EL (cell line): ENCODE measurements around the gene MAML3.

ENCODE experiments used
- DNase-seq: peaks from one replicate; pipeline ENCODE4 v3.0.0-alpha.2; 2016

Gene MAML3

DNA sequence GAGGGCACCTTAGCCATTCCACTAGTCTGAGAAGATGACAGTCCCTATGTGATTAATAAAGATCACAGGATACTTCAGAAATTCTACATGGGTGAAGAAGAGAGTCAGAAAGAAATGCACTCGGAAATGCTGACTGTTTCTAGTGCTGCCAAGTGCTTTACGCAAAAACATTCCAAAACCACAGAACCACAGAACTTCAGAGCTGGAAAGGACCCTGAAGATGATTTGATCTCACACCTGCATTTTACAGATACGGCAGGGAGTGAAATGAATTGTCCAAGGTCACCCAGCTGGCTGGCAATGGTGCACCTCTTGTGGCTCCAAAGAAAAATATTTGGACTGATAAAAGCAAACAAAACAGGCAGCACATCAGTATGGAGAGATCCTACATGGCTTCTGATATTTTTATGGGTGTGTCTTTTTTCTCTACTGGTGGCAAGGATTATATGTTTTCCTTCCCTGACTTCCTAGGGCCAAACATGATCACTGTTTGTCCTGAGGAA is 115.9 kb downstream of the MAML3 start:
- no peak for DNase-seq

DNA sequence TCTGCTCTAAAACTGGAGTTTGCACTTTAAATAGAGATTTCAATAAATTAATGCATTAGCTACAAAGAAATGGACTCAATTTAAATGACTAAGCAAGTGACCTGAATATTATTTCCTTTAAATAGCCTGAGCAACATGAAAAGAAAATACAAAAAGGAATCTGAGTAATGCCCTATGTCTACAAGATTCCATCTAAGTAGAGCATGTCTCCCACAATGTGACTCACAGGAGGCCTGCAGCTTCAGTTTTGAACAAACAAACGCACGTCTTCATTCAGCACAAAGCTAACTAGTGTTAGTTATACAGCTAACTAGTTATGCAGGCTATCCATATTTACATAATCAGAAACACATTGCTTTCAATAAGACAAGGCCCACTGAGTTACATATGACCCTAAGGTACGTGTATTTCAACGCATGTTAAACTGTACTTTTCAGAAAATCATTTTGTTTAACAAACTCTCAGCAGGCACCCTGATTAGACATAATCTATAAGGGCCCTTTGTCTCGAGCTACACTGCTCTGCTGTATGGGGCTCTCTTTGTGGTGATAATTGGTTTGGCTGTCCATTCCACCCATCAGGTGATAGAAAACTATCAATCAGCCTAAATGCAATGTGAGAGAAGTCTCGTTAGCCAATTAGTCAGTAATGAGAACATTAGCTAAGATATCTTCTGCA is 116.5 kb downstream of the MAML3 start:
- peak; percentile 78 for DNase-seq

DNA sequence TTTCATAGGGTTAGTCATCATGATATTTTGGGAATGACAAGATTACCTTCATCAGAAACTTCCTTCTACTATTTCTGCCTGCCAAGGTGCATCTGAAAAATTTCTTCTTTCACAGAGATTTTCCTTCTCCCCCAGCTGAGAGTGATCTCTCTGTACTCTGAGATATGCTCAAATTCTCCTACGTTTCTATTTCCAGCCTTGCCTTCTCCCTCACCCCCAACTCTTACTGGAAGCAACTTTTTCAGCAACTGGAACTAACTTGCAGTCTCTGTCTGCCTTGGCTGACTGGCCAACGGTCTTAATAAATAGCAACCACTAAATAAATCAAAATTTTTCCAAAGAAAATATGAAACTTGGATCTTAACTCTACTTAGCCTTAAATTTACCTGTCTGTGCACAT is 122.3 kb downstream of the MAML3 start:
- no peak for DNase-seq

DNA sequence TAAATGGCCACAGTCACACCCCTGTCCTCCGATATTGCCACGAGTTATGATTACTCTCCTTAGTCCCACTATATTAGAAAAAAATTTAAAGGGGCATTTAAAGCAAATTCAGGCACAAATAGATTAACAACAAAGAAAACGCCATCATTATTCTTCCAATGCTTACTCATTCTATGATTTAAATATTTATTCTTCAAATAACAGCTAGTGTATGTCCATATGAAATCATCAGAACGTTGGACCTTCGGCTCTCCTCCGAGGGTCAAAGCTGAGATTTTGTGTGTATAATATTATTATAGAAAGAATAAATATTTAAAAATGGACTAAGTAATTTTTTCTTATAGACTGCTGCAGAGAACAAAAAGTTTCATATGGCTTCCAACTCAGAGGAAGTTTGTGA is 122.9 kb downstream of the MAML3 start:
- DNase-seq: no peak

DNA sequence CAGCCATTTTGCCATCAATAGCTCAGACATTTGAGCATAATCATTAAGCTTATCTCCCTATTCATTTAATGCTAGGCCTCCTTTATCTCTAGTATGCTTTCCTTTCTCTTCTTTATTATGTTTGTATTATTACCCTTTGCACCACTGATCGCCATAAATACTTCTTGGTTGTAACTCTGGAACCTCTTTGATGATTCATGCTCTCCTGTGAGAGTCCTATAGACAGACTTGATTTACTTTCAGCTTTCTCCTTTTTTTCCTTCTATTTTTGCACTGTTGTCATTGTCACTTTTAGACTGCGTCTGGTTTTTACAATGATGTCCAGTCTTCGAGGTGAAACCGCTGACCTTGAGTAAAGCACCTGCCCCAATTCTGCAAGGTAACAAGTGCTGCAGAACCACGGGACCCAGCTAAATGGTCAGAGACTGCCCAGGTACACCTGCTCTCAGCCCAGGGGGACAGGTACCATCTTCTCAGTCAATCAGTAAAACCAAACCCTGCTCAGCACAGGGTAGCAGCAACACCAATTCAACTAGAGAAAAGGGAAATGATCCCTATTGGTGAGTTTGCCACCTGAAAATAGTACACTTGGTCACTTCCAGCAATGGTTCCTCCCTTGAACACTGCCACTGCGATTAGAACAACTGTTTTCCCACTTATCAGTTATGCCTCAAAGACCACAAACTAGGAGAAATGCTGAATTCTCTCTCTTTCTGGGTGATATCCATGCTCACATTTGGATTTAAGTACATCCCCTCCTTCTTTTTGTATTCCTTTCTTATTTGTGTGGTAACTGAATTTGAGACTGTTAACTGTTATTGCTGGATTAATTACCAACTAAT is 125.1 kb downstream of the MAML3 start:
- DNase-seq: no peak

DNA sequence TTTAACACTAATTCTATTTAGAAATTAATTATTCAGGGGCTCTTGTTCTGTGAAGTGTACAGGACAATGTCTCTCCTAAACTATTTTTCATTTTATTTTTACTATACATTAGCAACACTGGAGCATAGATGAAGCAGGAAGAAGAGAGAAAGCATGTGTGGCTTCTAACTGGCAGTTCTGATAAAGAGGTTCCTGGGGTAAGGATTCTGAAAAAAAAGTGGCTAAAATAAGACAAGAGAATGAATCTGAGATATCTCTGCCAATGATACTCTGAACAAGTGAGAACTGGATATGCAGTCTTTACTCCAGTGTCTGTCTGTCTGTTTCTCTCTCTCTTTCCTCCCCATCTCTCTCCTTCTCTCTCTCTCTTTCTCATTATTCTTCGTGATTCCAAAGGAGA is 125.9 kb downstream of the MAML3 start:
- no peak for DNase-seq

DNA sequence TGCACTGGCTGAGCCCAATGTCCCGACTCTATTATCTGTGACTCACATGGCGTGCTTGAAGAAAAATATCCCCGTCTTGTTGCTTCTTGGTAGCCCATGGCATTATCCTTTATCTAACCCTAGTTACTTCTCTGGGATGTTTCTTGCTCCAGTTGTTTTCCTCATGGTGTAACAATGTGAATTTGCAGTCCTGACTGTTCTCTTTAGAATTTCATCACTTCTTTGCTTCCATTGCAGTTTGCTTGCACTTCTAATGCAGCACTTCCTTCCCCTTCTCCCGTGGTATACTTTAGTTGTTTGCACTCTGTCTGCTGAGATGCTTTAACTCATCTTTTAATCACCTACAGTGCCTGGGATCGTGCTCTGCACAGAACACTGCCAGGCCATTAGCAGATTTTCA is 126.9 kb downstream of the MAML3 start:
- DNase-seq: no peak

DNA sequence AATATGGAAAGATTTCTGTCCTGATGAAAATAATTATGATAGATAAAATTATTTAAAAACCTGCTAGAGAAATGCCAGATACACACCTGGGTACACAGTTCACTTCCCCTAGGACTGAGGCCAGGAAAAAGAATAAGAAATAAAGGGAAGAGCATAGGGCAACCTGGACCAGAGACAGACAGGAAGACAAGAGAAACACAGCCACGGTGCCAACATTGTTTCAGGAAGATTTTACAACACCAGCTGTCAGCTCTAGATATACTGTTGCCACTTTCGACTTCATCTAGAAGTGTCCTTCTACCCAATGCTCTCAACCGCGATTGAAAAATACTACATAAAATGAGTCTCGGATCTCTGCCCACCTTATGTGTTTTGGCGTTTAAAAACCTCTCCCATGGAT is 128.5 kb downstream of the MAML3 start:
- no peak for DNase-seq

DNA sequence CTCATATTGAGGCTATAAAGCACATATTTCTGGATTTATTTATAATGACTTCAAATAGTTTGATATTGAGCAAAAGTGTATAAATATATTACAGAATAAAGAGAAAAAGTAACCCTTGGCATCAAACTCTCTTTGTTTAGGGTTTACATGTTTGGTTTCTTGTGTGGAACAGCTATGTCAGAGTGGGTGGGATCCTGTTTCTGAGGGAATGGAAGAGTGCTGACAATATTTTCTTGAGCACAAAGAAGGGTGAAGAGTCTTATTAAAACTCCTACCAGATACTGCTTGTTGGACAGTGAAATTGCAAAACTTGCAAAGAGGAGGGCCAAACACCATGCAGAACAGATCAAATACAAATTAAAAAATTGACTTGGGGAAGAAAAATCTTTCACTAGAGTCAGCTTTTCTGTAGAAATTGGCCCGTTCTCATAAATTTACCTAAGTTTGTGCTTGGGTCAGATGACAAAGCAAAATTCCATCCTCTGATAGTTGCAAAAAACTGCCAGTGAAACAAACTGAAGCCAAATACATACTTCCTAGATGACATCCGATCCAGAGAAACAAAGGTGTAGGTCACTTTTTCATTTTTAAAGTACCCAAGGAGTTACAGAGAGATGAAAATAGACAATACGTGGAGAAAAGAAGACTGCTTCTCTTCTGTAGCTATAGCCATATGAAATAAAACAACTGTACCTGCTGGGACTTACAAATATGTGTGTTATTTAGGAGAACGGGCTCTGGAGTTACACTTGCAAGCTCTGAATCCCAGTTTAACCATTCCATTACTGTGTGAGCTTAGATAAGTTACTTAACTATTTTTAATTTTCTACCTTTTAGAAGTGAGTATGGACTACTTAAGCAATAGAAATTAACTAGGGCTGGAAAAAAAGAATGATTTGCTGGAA is 133.3 kb downstream of the MAML3 start:
- no peak for DNase-seq

DNA sequence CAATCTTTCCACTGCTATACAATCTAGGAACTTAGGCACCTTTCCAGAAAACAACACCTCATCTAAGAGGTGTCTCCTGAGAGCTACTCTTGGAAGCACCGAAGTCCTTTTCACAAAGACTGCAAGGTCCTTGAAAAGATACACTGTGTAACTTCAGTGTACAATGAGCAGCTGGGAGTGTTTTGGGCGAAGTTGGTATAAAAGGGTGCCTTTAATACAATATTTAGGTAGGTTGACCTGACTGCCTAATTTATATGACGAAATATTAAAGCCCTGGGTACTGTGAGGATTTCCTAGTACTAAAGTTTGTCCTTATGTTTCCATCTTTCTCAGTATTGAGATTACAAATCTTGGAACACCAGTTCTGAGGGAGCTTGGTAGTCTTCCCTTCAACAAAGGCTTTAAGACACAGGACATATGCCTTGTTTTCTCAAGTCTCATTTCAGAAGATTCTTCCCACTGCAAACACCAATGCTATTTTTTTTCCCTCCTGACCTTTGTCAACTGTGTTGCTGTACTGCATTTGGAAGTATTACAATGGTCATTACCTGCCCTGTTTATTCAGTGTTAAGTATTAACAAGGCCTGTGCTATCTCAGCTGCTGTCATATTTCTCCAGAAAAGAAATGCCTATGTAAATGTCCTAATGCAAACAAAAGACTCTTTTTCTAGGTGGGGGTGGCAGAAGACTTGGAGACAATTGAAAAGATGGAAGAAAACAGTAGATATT is 134.2 kb downstream of the MAML3 start:
- no peak for DNase-seq

DNA sequence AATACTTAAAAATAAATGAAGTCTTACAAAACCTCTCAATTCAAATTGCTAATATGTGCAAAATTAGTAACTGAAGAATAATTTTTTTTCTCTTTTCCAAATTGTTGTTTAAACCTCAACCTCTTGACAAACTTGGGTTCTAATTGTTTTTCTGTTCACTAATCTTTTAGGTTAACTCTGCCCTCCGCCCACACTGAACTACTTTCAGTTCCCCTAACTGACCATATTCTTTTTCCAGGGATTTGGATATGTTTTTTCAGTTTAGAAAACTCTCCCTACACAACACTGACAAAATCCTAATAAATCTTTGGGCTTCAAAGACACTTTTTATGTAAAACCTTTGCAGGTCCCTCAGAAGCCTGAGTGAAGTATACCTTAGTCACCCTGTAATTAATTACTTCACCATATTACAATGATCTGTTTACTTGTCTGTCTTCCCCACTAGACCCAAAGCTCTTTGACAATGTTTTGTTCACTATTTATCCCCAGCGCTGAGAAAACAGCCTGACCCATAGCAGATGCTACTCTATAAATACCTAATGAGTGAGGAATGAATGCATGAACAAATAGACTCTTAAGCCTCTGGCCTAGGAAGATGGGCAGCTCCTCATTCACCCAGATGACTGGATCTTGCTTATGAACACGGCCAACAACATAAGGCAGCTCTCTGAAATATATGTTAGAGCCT is 134.9 kb downstream of the MAML3 start:
- DNase-seq: no peak

DNA sequence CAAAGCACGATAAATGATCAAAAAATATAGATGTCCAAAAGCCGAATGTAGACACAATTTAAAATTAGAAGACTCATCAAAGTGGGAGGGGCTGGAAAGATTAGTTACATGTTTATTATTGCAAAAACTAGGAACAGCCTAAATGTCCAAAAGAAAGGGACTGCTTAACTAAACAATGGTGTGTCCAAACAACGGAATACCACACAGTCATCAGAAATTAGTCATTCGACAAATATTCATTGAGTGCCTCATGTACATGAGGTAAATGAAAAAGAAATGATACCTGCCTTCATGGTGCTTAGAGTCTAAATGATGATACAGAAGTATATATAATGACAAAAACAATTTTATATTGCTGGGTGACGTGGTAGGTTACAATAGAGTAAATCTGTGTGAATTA is 139.7 kb downstream of the MAML3 start:
- DNase-seq: peak; percentile 12

DNA sequence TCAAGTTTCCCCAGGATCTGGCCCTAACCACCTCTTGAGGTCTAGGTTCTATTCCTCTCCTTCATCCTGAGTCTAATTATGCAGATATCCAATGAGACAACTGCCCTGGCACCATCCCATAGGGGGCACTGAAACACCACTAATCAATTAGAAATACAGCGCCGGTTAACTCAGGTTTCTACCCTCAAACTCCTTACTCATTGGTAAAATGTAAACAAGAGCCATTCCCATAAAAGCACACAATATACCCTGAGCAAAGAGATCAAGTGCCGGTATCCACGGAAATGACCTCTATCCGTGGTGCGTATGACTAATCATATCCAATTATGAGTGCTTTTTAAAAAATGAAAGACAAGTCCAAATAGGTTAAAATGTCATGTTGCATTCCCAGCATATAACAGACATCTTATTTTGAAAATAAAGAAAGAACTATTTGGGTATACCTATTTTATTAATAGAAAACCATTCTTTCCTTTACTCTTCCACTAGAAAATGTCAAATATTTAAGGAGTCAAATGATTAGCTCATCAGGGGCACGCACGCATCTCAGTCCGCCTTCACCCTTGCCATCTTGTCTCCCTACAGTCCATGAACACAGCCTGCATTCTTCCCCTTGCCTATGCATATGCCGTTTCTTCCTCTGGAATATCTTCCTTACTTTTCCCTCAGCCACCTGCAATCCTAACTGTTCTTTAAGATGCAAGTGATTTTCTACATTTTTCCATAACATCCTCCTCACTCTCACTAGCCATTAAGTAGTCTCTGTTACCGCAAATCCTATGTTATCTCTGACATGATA is 141.1 kb downstream of the MAML3 start:
- DNase-seq: peak; percentile 86

DNA sequence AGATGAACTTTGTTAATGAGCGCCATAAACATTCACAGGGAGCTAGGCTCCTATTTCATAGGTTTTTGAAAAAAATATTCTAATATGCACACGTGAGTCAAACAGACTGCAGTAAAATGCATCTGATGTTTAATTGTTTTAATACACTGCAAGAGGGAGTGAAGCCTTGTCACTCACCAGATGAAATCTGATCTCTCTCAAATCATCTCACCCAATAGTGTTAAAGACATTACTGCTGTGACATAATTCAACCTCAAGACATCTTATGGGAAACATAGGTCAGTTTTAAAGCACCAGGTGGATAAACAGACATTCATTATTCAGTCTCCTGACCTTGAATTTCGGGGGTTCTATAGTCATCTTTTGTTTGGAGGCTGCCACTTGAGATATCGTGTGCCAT is 148.3 kb downstream of the MAML3 start:
- DNase-seq: no peak

DNA sequence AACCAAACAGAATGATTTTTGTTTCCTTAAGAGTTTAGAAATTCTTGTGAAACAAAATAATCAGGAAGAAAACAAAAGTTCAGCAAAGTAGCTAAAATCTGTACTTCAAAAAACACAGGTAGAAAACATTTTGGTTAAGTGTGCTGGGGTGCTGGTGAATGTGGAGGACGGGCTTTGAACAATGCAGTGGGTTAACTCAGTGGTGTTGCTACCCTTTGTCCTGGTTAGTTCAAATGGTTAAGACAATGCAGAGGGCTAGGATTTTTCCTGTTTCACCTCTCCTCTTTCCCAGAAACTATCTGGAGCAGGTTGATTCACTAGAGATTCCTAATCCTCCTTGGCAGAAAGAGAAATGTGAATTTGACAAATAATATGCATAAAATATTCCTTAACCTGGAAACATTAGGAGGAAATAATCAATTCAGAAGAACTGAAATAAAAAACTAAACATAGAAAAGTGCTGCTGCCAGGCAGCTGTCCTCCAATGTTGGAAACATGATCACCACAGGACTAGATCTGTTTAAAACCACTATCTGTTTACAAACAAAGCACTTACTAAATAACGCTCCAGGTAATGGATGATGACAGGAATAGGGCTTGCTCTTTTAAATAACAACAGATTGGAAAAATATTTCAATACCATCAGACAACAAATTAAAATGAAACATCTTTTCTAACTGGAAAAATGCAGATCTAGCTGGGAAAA is 148.9 kb downstream of the MAML3 start:
- DNase-seq: no peak

DNA sequence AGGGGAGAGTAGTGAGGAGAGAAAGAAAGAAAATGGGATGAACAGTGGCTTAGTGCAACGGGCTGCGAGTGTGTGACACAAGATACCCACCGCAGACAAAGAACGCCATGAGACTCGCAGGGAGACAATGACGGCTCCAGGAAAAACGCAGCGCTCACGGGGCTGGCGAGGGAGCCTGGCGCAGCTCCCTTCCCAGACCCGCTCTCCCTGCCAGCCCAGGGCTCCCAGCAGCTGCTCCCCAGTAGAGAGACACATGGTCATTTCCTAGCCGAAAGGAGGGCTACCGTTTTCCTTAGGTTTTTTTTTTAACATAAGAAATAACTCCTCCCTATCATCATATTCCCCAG is 149.5 kb downstream of the MAML3 start:
- DNase-seq: peak; percentile 59

DNA sequence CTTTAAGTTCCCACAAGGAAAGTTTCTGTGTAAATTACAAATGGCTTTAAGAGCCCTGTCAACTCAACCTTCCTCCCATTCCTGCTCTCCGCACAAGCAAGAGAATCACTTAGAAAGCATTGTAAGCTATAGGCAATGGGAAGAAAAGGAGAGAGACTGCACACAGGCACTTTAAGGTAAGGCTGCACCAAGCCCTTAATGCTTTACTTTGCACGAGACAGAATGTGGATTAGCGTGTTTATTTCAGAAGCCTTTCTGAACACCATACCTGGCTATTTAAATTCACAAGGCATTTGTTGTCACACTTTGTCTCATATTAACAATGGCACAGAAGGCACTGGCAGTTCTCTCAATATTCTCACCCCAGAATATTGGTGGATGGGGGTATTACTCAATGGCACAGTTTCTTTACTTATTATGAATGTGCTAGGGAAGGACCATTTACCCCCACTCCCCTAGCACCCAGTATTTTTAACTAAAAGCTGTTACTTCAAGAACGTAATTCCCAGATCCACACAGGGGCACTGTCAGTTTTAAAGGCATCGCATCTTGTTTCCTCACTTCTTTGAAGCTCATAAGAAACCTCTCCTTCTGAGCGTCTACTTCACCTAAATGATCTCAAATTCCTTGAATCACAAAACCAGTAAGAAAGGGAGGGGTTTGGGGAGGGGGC is 150.0 kb downstream of the MAML3 start:
- DNase-seq: no peak

DNA sequence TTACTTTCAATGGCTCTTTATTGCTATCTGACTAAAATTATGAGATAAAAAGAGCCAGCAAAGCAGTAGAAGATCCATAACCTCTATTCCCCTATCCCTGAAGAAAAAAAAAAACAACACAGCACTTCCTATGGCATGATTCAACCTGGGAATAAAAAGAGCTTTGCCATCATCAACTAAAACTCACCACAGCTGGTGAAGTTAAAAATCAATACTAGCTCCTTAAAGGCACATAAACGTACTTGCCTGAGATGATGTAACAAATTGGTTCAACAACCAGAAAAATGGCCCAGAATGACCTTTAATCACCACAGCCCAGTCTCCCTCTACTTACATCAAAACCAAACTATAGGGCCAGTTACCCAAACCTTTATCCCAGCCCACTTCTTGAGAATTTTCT is 153.8 kb downstream of the MAML3 start:
- no peak for DNase-seq

DNA sequence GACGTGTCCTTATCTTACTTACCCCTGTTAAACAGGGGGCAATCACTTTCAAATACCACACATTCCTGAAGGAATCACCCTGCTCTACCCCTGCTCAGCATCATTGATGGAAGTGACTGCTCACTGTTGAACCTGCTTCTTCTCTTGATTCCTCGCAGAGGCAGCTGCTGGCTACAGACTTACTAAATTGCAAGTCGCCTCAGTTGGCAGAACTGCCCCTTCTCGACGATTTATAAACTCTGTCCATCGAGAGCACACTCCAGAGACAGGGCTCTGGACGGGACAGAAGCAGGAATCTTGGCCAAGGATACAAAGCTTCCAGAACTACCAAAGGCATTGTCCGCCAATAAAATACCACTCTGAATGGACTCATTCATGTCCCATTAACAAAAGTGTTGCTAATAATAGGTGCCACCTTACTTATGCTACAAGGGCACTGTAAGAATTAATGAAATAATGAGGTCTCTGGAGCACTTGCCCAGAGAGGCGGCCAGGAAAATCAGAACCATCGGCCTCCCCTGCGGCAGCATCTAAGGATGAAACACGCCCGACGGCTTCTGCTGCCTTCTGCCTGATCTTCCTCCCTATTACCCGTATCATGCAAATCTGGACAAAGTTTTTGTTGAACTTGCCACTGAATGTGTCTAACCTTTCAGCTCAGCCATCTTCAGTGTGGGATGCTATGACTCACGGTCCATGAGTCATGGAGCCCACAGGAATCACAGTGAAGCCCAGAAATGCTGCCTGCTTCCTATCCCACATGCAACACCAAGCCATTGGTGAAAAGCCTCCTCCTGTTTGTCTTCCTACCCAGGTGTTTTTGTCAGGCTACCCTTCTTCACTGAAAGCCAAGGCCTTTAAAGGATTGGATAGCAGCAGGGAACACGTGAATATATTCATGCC is 164.9 kb downstream of the MAML3 start:
- peak; percentile 93 for DNase-seq
